ENCODE measurements around the gene CEP68. TPM values are rescaled to one million over a fixed set of nuclear protein-coding genes. Genes with fewer than 3 reads are reported as not detected.
"Not testable (repeated sequence)": the region's sequence is repeated elsewhere in the genome, so short reads cannot be mapped to it uniquely, and the experiment has no call there.

Gene CEP68
- polyA plus RNA-seq, 2 of the 4 experiments (the other 2 are of a cell fraction): 6.8 to 9.2 TPM

DNA sequence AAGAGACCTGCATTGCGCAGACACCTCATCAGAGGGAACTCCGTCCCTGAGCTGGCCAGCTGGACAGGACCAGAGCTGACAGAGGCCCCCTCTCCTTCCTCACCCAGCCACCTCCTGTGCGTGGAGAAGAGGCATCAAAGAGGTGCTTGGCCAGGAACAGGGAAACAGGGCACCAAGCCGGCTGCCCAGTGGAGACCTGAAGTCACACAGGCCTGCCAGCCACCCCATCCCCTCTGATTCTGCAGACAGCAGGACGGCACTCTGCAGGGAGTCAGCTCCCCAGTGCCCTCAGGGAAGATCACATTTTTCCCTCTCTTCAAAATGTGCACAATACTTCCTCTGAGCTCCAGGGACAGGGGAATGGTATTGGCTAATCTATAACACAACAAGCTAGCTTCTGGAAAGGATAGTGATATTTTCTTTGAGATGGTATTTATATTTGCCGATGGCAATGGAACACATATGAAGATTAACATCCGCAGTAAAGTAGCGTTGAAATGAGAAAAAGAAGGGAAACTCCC is 36.5 kb upstream of the CEP68 start:
- no peak overlapping the region for H3K4me3 ChIP-seq
- no peak overlapping the region for H3K27ac ChIP-seq
- TF ChIP-seq NR3C1 (IDR thresholded peaks at IDR 0.05): no peak
- FAIRE-seq: no peak
- peaks cover 7% of the 10 kb centered on the region for H3K4me1 ChIP-seq
- WGBS (ENCODE audit: missing lambda C conversion rate): 92% methylated on average over 8 of the region's 8 CpGs
- POLR2A ChIA-PET: no interaction called here
- no peak for DNase-seq (ENCODE audit: low read depth in 1 of 2, low spot score in 1 of 2)
- H3K4me2 ChIP-seq: no peak overlapping the region
- CTCF ChIA-PET: interaction anchor here (0.8 to 1.3 kb wide), 2 partner anchors 31 to 102 kb away, joined by 3 to 4 read pairs; partner anchors contain the start of gene SLC1A4
- ATAC-seq: no peak
- no peaks in the 10 kb centered on the region for H3K9me3 ChIP-seq

- H3K27ac ChIP-seq; DNase-seq (ENCODE audit: low read depth in 1 of 2, low spot score in 1 of 2); ATAC-seq; POLR2A ChIA-PET; FAIRE-seq; H3K9me3 ChIP-seq; H3K4me3 ChIP-seq; H3K4me2 ChIP-seq: not testable (repeated sequence)
- H3K4me1 ChIP-seq: peaks cover 10% of the 10 kb centered on the region
- CTCF ChIA-PET: interaction anchor here (0.8 to 1.3 kb wide), 2 partner anchors 31 to 103 kb away, joined by 3 to 4 read pairs; partner anchors contain the start of gene SLC1A4
- 78% methylated on average over 1 of the region's 1 CpG for WGBS (ENCODE audit: missing lambda C conversion rate)
Observed at GRCh38 chr2:65020251-65020650, 36.0 kb upstream of the CEP68 start.

- POLR2A ChIA-PET: no interaction called here
Observed at GRCh38 chr2:65020943-65021528, 35.2 kb upstream of the CEP68 start.

More at GRCh38 chr2:65020943-65021528, 35.2 kb upstream of the CEP68 start:
- DNase-seq (ENCODE audit: low read depth in 1 of 2, low spot score in 1 of 2) (no peak), FAIRE-seq (no peak), ATAC-seq (no peak)
- H3K4me1 ChIP-seq: peaks cover 16% of the 10 kb centered on the region
- CTCF ChIA-PET: interaction anchor here (1.0 kb wide), 1 partner anchor 103 kb away, joined by 4 read pairs; no protein-coding TSS in a partner anchor
- WGBS (ENCODE audit: missing lambda C conversion rate): 92% methylated on average over 11 of the region's 11 CpGs
- H3K27ac ChIP-seq: no peak overlapping the region
- no peaks in the 10 kb centered on the region for H3K9me3 ChIP-seq
- TF ChIP-seq FOSB (CRISPR knock-in tag; IDR thresholded peaks at IDR 0.05): no peak
- no peak for TF ChIP-seq NPAS2 (CRISPR knock-in tag; IDR thresholded peaks at IDR 0.05; ENCODE audit: borderline replicate concordance)
- TF ChIP-seq CEBPB (IDR thresholded peaks at IDR 0.05): no peak
- TF ChIP-seq, protein P1, sequence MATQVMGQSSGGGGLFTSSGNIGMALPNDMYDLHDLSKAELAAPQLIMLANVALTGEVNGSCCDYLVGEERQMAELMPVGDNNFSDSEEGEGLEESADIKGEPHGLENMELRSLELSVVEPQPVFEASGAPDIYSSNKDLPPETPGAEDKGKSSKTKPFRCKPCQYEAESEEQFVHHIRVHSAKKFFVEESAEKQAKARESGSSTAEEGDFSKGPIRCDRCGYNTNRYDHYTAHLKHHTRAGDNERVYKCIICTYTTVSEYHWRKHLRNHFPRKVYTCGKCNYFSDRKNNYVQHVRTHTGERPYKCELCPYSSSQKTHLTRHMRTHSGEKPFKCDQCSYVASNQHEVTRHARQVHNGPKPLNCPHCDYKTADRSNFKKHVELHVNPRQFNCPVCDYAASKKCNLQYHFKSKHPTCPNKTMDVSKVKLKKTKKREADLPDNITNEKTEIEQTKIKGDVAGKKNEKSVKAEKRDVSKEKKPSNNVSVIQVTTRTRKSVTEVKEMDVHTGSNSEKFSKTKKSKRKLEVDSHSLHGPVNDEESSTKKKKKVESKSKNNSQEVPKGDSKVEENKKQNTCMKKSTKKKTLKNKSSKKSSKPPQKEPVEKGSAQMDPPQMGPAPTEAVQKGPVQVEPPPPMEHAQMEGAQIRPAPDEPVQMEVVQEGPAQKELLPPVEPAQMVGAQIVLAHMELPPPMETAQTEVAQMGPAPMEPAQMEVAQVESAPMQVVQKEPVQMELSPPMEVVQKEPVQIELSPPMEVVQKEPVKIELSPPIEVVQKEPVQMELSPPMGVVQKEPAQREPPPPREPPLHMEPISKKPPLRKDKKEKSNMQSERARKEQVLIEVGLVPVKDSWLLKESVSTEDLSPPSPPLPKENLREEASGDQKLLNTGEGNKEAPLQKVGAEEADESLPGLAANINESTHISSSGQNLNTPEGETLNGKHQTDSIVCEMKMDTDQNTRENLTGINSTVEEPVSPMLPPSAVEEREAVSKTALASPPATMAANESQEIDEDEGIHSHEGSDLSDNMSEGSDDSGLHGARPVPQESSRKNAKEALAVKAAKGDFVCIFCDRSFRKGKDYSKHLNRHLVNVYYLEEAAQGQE (IDR thresholded peaks at IDR 0.05): no peak
- no peak for TF ChIP-seq RFX5 (IDR thresholded peaks at IDR 0.05)
- no peak for TF ChIP-seq TFCP2L1 (CRISPR knock-in tag; IDR thresholded peaks at IDR 0.05)
- TF ChIP-seq, protein P2, sequence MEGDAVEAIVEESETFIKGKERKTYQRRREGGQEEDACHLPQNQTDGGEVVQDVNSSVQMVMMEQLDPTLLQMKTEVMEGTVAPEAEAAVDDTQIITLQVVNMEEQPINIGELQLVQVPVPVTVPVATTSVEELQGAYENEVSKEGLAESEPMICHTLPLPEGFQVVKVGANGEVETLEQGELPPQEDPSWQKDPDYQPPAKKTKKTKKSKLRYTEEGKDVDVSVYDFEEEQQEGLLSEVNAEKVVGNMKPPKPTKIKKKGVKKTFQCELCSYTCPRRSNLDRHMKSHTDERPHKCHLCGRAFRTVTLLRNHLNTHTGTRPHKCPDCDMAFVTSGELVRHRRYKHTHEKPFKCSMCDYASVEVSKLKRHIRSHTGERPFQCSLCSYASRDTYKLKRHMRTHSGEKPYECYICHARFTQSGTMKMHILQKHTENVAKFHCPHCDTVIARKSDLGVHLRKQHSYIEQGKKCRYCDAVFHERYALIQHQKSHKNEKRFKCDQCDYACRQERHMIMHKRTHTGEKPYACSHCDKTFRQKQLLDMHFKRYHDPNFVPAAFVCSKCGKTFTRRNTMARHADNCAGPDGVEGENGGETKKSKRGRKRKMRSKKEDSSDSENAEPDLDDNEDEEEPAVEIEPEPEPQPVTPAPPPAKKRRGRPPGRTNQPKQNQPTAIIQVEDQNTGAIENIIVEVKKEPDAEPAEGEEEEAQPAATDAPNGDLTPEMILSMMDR (IDR thresholded peaks at IDR 0.05): no peak
- no peak for TF ChIP-seq CHD4 (IDR thresholded peaks at IDR 0.05; ENCODE audit: borderline replicate concordance)
- no peak for TF ChIP-seq KDM5A (IDR thresholded peaks at IDR 0.05)
- no peak for TF ChIP-seq ZNF302 (CRISPR knock-in tag; IDR thresholded peaks at IDR 0.05)
- TF ChIP-seq CBX2 (IDR thresholded peaks at IDR 0.05; ENCODE audit: borderline replicate concordance, low read depth): no peak
- no peak for TF ChIP-seq HES2 (IDR thresholded peaks at IDR 0.05)
- TF ChIP-seq ZFP36 (IDR thresholded peaks at IDR 0.05; ENCODE audit: borderline replicate concordance, partially characterized antibody): no peak
- no peak for TF ChIP-seq NR3C1 (IDR thresholded peaks at IDR 0.05)
- TF ChIP-seq SMC3 (IDR thresholded peaks at IDR 0.05): no peak
- H3K4me3 ChIP-seq: no peak overlapping the region
- H3K4me2 ChIP-seq: no peak overlapping the region

All from A549 (cell line).